Immature natural killer cell (primary cell): Measurements from ENCODE around the gene RAX. TPM values are rescaled to one million over a fixed set of nuclear protein-coding genes. Genes with fewer than 3 reads are reported as not detected.
"Not testable (repeated sequence)": the region's sequence is repeated elsewhere in the genome, so short reads cannot be mapped to it uniquely, and the experiment has no call there.

Source experiments
- DNase-seq, 3 donors: peaks; one replicate each; pipeline ENCODE4 v3.0.0; 2022; ENCODE audit warnings: mixed read lengths in 1 of 3
- H3K27ac Mint-ChIP-seq, 6 donors: one replicate each; pipeline ENCODE4 v1.8.0; 2020; ENCODE audit warnings: mixed read lengths in 6 of 6, mild to moderate bottlenecking in 5 of 6, inconsistent platforms in 4 of 6, moderate library complexity in 3 of 6
- H3K27me3 Mint-ChIP-seq, 3 donors: one replicate each; pipeline ENCODE4 v1.8.0; 2020 to 2021; ENCODE audit warnings: low read depth in 3 of 3, mild to moderate bottlenecking in 3 of 3, mixed read lengths in 3 of 3, moderate library complexity in 3 of 3, inconsistent platforms in 1 of 3
- H3K36me3 Mint-ChIP-seq, 3 donors: one replicate each; pipeline ENCODE4 v1.8.0; 2020; ENCODE audit warnings: mixed read lengths in 3 of 3, inconsistent platforms in 2 of 3, mild to moderate bottlenecking in 2 of 3
- H3K4me1 Mint-ChIP-seq, 2 donors: one replicate each; pipeline ENCODE4 v1.8.0; 2020; ENCODE audit warnings: inconsistent platforms in 2 of 2, mild to moderate bottlenecking in 2 of 2, mixed read lengths in 2 of 2, moderate library complexity in 1 of 2
- H3K4me3 Mint-ChIP-seq, 5 donors: one replicate each; pipeline ENCODE4 v1.8.0; 2020; ENCODE audit warnings: mild to moderate bottlenecking in 5 of 5, mixed read lengths in 5 of 5, inconsistent platforms in 3 of 5, moderate library complexity in 3 of 5
- H3K9me3 Mint-ChIP-seq, 6 donors: one replicate each; pipeline ENCODE4 v1.8.0; 2020; ENCODE audit warnings: mild to moderate bottlenecking in 6 of 6, mixed read lengths in 6 of 6, inconsistent platforms in 4 of 6, moderate library complexity in 3 of 6
- polyA plus RNA-seq, 3 donors: library from polyadenylated mRNA; unstranded; fragments of 300-500 nt; fragmentation: Illumina TruSeq; gene quantifications; one replicate each; pipeline ENCODE4 v1.2.3, GENCODE V29; 2021

The RAX gene
- polyA plus RNA-seq, 3 donors from 2014 or later = not detected

GRCh38 chr18:59268721-59269562 lies 4.3 kb downstream of the RAX start:
- no peak for DNase-seq
- Mint-ChIP-seq H3K36me3 (peaks cover 0 to 4% (median 0%) of the 10 kb centered on the region in 3 donors), H3K9me3 (no peaks in the 10 kb centered on the region), H3K27ac (no peak overlapping the region), H3K27me3 (peaks cover 22 to 35% (median 26%) of the 10 kb centered on the region in 3 donors), H3K4me3 (peak overlapping the region in 1 of 5 donors; percentile 60), H3K4me1 (peaks cover 6% of the 10 kb centered on the region in 2 donors)

DNA sequence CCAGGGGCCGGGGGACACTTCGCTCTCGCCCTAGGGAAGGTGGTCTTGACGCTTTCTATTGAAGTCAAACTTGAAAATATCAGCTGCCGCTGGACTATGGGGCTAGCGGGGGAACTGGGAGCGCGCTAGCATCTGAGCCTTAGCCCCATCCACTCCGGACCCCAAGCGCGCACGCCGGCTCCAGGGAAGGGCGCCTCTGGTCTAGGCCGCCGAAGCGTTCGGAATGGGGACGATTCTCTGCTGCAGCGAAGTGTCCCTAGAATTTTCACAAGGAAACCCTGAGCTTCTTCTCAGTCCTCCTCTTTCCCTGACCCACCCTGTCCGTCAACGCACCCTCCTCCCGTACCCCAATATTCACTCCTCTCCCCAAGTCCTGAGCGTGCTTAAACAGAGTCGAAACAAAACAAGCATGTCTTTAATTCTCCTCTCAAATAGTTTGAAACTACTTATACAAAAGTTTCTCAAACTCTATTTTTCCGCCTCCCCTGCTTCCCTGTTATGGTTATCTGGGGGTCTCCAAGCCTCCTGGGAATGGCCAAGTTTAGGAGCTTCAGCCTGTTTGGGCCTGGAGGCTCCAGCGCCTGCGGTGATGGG lies 5.0 kb downstream of the RAX start:
- peaks cover 0 to 7% (median 0%) of the 10 kb centered on the region in 6 donors for H3K9me3 Mint-ChIP-seq
- peaks cover 6 to 11% of the 10 kb centered on the region in 2 donors for H3K4me1 Mint-ChIP-seq
- no peak overlapping the region for H3K4me3 Mint-ChIP-seq
- peaks cover 0 to 4% (median 0%) of the 10 kb centered on the region in 3 donors for H3K36me3 Mint-ChIP-seq
- no peak overlapping the region for H3K27ac Mint-ChIP-seq
- H3K27me3 Mint-ChIP-seq = peaks cover 24 to 40% (median 26%) of the 10 kb centered on the region in 3 donors
- no peak for DNase-seq

DNA sequence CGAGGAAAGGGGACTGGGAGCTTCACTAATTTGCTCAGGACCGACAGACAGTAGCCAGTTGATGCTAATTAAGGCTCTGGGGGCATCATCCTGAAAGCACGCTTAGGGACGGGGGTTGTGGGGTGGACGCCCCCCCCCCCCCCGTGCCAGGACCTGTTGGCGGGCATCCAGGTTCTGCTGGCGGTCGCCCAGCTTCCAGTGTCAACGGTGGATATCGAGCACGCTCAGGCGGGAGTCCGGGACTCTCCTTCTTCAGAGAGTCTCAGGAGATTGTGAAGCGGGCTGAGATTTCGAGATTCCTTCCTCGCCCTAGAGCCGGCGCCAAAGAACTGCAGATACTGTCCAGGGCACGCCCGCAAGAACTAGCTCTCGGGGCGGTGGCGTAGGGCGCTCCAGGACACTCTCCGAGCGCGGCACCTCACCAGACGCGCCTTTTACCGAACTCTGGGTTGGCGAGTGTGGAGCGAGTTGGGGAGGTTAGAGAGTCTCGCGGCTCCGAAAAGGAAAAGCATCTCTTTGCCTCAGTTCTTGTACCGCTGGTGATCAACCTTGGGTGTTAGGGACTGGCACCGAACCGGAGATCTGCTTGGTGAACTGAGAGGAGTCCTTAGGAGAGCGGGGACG lies 5.6 kb downstream of the RAX start:
- H3K9me3 Mint-ChIP-seq = peaks cover 0 to 9% (median 1%) of the 10 kb centered on the region in 6 donors
- H3K36me3 Mint-ChIP-seq = peaks cover 0 to 4% (median 0%) of the 10 kb centered on the region in 3 donors
- no peak overlapping the region for H3K4me3 Mint-ChIP-seq
- H3K4me1 Mint-ChIP-seq = peaks cover 6 to 11% of the 10 kb centered on the region in 2 donors
- no peak overlapping the region for H3K27ac Mint-ChIP-seq
- no peak for DNase-seq
- peaks cover 24 to 46% (median 26%) of the 10 kb centered on the region in 3 donors for H3K27me3 Mint-ChIP-seq

GRCh38 chr18:59266886-59267502 lies 6.3 kb downstream of the RAX start:
- peaks cover 0 to 9% (median 1%) of the 10 kb centered on the region in 6 donors for H3K9me3 Mint-ChIP-seq
- peaks cover 0 to 4% (median 0%) of the 10 kb centered on the region in 3 donors for H3K36me3 Mint-ChIP-seq
- peaks cover 24 to 47% (median 26%) of the 10 kb centered on the region in 3 donors for H3K27me3 Mint-ChIP-seq
- peaks cover 6 to 11% of the 10 kb centered on the region in 2 donors for H3K4me1 Mint-ChIP-seq
- H3K27ac Mint-ChIP-seq = no peak overlapping the region
- DNase-seq = no peak
- no peak overlapping the region for H3K4me3 Mint-ChIP-seq

- Mint-ChIP-seq H3K4me3 (no peak overlapping the region), H3K27ac (no peak overlapping the region), H3K27me3 (peaks cover 22 to 47% (median 26%) of the 10 kb centered on the region in 3 donors), H3K4me1 (peaks cover 6 to 11% of the 10 kb centered on the region in 2 donors), H3K36me3 (peaks cover 0 to 4% (median 0%) of the 10 kb centered on the region in 3 donors), H3K9me3 (peaks cover 0 to 9% (median 3%) of the 10 kb centered on the region in 6 donors)
- DNase-seq = no peak
Observed at GRCh38 chr18:59266459-59266858, 6.8 kb downstream of the RAX start.

GRCh38 chr18:59265974-59266369 lies 7.3 kb downstream of the RAX start:
- Mint-ChIP-seq H3K4me3 (peak overlapping the region in 3 of 5 donors; percentile 15 to 46 (median 38)), H3K27ac (no peak overlapping the region), H3K4me1 (peaks cover 6 to 11% of the 10 kb centered on the region in 2 donors), H3K36me3 (peaks cover 0 to 4% (median 0%) of the 10 kb centered on the region in 3 donors), H3K9me3 (peaks cover 0 to 9% (median 3%) of the 10 kb centered on the region in 6 donors), H3K27me3 (peaks cover 21 to 46% (median 21%) of the 10 kb centered on the region in 3 donors)
- DNase-seq = no peak

GRCh38 chr18:59265246-59265973 lies 7.8 kb downstream of the RAX start:
- DNase-seq = no peak
- no peak overlapping the region for H3K27ac Mint-ChIP-seq
- H3K4me3 Mint-ChIP-seq = peak overlapping the region in 3 of 5 donors; percentile 4 to 46 (median 15)
- H3K4me1 Mint-ChIP-seq = peaks cover 6 to 11% of the 10 kb centered on the region in 2 donors
- peaks cover 16 to 44% (median 21%) of the 10 kb centered on the region in 3 donors for H3K27me3 Mint-ChIP-seq
- peaks cover 0 to 4% (median 0%) of the 10 kb centered on the region in 3 donors for H3K36me3 Mint-ChIP-seq
- peaks cover 0 to 9% (median 3%) of the 10 kb centered on the region in 6 donors for H3K9me3 Mint-ChIP-seq

GRCh38 chr18:59264651-59265245 lies 8.5 kb downstream of the RAX start:
- Mint-ChIP-seq H3K36me3 (peaks cover 0 to 3% (median 0%) of the 10 kb centered on the region in 3 donors), H3K4me3 (peak overlapping the region in 2 of 5 donors; percentile 12 to 46), H3K27me3 (peaks cover 13 to 40% (median 21%) of the 10 kb centered on the region in 3 donors), H3K4me1 (peaks cover 5 to 9% of the 10 kb centered on the region in 2 donors), H3K9me3 (peaks cover 0 to 9% (median 3%) of the 10 kb centered on the region in 6 donors), H3K27ac (no peak overlapping the region)
- DNase-seq = no peak

DNA sequence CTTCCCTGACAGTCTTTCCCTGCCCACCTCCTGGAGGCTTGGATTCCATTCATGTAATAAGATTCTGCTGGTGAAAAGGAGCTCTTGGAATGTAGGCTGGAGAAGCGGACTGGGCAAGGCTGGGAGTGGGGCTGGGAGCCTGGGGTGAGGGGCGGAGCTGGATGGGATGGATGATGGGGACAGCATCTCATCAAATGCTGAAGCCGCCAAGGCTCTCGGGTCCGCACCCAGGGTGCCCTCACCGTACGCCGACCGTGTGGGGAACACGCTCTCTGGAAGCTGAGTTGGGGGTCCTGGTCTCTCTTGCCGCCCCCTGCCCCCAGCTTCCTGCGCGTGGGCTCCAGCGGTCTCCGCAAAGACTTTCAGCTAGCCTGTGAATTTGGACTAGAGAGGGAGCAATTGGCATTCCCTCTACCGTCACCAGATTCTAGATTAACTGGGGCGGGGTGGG lies 9.1 kb downstream of the RAX start:
- Mint-ChIP-seq H3K36me3 (no peaks in the 10 kb centered on the region), H3K9me3 (peaks cover 0 to 9% (median 5%) of the 10 kb centered on the region in 6 donors), H3K4me3 (peak overlapping the region in 1 of 5 donors; percentile 12), H3K27ac (no peak overlapping the region), H3K27me3 (peaks cover 11 to 40% (median 20%) of the 10 kb centered on the region in 3 donors), H3K4me1 (peaks cover 3 to 5% of the 10 kb centered on the region in 2 donors)
- DNase-seq = no peak

GRCh38 chr18:59263661-59264060 lies 9.6 kb downstream of the RAX start:
- no peaks in the 10 kb centered on the region for H3K36me3 Mint-ChIP-seq
- H3K4me3 Mint-ChIP-seq = peak overlapping the region in 2 of 5 donors; percentile 45 to 69
- peaks cover 3 to 5% of the 10 kb centered on the region in 2 donors for H3K4me1 Mint-ChIP-seq
- H3K9me3 Mint-ChIP-seq = peaks cover 0 to 10% (median 6%) of the 10 kb centered on the region in 6 donors
- DNase-seq = no peak
- no peak overlapping the region for H3K27ac Mint-ChIP-seq
- peaks cover 11 to 40% (median 21%) of the 10 kb centered on the region in 3 donors for H3K27me3 Mint-ChIP-seq

DNA sequence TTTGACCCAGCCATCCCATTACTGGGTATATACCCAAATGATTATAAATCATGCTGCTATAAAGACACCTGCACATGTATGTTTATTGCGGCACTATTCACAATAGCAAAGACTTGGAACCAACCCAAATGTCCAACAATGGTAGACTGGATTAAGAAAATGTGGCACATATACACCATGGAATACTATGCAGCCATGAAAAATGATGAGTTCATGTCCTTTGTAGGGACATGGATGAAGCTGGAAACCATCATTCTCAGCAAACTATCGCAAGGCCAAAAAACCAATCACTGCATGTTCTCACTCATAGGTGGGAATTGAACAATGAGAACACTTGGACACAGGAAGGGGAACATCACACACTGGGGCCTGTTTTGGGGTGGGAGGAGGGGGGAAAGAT lies 11.0 kb downstream of the RAX start:
- peaks cover 0 to 11% (median 6%) of the 10 kb centered on the region in 6 donors for H3K9me3 Mint-ChIP-seq
- not testable (repeated sequence) for H3K27ac Mint-ChIP-seq, H3K36me3 Mint-ChIP-seq, H3K4me3 Mint-ChIP-seq, H3K4me1 Mint-ChIP-seq, DNase-seq
- H3K27me3 Mint-ChIP-seq = peaks cover 6 to 32% (median 19%) of the 10 kb centered on the region in 3 donors

DNA sequence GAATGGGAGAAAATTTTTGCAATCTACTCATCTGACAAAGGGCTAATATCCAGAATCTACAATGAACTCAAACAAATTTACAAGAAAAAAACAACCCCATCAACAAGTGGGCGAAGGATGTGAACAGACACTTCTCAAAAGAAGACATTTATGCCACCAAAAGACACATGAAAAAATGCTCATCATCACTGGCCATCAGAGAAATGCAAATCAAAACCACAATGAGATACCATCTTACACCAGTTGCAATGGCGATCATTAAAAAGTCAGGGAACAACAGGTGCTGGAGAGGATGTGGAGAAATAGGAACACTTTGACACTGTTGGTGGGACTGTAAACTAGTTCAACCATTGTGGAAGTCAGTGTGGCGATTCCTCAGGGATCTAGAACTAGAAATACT lies 11.4 kb downstream of the RAX start:
- not testable (repeated sequence) for H3K27ac Mint-ChIP-seq, H3K4me1 Mint-ChIP-seq, H3K36me3 Mint-ChIP-seq, DNase-seq, H3K4me3 Mint-ChIP-seq
- Mint-ChIP-seq H3K9me3 (peaks cover 0 to 11% (median 6%) of the 10 kb centered on the region in 6 donors), H3K27me3 (peaks cover 6 to 28% (median 19%) of the 10 kb centered on the region in 3 donors)
